Left lung (tissue), 10 donors: ENCODE data around the gene C2CD4C. TPM values are rescaled to one million over a fixed set of nuclear protein-coding genes. Genes with fewer than 3 reads are reported as not detected.
A peak's percentile ranks its signal among the peaks of the same experiment; 100 is the strongest.
"Not testable (repeated sequence)": the region's sequence is repeated elsewhere in the genome, so short reads cannot be mapped to it uniquely, and the experiment has no call there.

Source experiments
- ATAC-seq: fragments of 200-7000 bp; cut with Tn5 transposase; one replicate; pipeline ENCODE4 v1.9.1; 2020; ENCODE audit warnings: moderate library complexity
- DNase-seq, 4 donors: peaks; one replicate each; pipeline ENCODE4 v3.0.0-alpha.2; 2013 to 2020
- H3K27ac ChIP-seq, 2 donors: fragments of 200-600 bp; sonication (generic) in 1 of 2; one replicate each; pipeline versions ENCODE4 v1.5.0 to v1.8.0; 2020 to 2021
- H3K27me3 ChIP-seq, 2 donors: fragments of 200-600 bp; sonication (generic) in 1 of 2; one replicate each; pipeline versions ENCODE4 v1.5.0 to v1.8.0; 2020 to 2021
- H3K36me3 ChIP-seq, 2 donors: fragments of 200-600 bp; sonication (generic) in 1 of 2; one replicate each; pipeline versions ENCODE4 v1.5.0 to v1.8.0; 2020 to 2021
- H3K4me1 ChIP-seq, 2 donors: fragments of 200-600 bp; one replicate each; pipeline ENCODE4 v1.8.0; 2021
- H3K4me3 ChIP-seq, 2 donors: fragments of 200-600 bp; sonication (generic) in 1 of 2; one replicate each; pipeline versions ENCODE4 v1.5.0 to v1.8.0; 2020 to 2021; ENCODE audit warnings: mild to moderate bottlenecking in 1 of 2
- H3K9me3 ChIP-seq, 2 donors: fragments of 200-600 bp; sonication (generic) in 1 of 2; one replicate each; pipeline versions ENCODE4 v1.5.0 to v1.8.0; 2020 to 2021
- intact Hi-C, 2 donors: fragments of 100-400 bp; cut with DNase I; formaldehyde crosslinking; loops; one replicate each; pipeline versions ENCODE4 v1.11.2 to v1.14.2; 2022
- polyA plus RNA-seq, 6 donors: library from polyadenylated mRNA; unstranded; fragments of 120-200 nt; gene quantifications; one replicate each; pipeline ENCODE4 v1.2.1, GENCODE V29; 2013; ENCODE audit not compliant: insufficient read length in 6 of 6
- total RNA-seq, 2 donors: library from RNA; stranded (reverse); fragmentation: NEBNext Ultra II Directional; extraction: Animal tissue kit (Norgen Biotek cat#: 25700); gene quantifications; one replicate each; pipeline ENCODE4 v1.2.1, GENCODE V29; 2021
- TF ChIP-seq, protein P1 (sequence below), 2 donors: fragments of 200-600 bp; sonication (generic) in 1 of 2; IDR thresholded peaks; one replicate each; pipeline versions ENCODE4 v1.5.0 to v1.8.0; 2021; ENCODE audit warnings: antibody characterized with exemption in 2 of 2
- donor health status: DM: no; HTN: yes; CAD: no.
- donor health status: DM: no; HTN: no; CAD: no.

Gene C2CD4C
- total and polyA plus RNA-seq, 8 donors: 0.27 to 2.4 (median 0.86) TPM

DNA sequence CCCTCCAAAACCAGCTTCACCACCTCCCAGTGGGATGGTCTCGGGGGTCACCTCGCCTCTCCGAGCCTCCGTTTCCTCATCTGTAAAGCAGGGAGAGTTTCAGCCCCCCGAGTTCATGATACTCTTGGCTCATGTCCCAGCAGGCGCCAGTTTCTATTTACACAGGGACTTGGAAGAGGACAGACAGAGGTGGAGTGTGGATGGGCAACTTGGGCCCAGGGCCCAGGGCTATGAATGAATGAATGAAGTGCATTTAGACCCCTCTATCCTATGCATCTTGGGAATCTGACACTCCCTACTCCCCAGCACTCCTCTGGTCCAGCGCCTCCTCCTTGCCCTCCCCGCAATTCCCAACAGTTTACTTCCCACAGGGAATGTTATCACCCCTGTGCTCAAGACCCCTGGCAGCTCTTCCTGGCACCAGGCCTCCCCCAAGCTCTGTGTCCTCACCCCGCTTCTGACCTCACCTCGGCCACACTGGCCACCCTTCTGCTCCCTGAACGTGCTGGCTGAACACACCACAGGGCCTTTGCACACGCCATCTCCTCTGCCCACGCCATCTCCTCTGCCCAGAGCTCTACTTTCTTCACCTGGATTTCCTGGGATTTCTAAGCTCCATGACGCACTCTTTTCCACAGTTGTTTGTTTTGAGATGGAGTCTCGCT, 4.9 kb upstream of the C2CD4C start:
- ATAC-seq: no peak
- intact Hi-C loops: no loop called here
- TF ChIP-seq, protein P1, sequence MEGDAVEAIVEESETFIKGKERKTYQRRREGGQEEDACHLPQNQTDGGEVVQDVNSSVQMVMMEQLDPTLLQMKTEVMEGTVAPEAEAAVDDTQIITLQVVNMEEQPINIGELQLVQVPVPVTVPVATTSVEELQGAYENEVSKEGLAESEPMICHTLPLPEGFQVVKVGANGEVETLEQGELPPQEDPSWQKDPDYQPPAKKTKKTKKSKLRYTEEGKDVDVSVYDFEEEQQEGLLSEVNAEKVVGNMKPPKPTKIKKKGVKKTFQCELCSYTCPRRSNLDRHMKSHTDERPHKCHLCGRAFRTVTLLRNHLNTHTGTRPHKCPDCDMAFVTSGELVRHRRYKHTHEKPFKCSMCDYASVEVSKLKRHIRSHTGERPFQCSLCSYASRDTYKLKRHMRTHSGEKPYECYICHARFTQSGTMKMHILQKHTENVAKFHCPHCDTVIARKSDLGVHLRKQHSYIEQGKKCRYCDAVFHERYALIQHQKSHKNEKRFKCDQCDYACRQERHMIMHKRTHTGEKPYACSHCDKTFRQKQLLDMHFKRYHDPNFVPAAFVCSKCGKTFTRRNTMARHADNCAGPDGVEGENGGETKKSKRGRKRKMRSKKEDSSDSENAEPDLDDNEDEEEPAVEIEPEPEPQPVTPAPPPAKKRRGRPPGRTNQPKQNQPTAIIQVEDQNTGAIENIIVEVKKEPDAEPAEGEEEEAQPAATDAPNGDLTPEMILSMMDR (IDR thresholded peaks at IDR 0.05): no peak

GRCh38 chr19:412356-413355, 3.7 kb upstream of the C2CD4C start:
- Histone ChIP-seq H3K4me3 (no peak overlapping the region), H3K4me1 (peaks cover 6 to 16% of the 10 kb centered on the region in 2 donors), H3K27ac (no peak overlapping the region), H3K36me3 (no peaks in the 10 kb centered on the region), H3K27me3 (peaks cover 20 to 55% of the 10 kb centered on the region in 2 donors), H3K9me3 (no peaks in the 10 kb centered on the region)
- TF ChIP-seq, protein P1 (IDR thresholded peaks at IDR 0.05): no peak
- DNase-seq (peak in 1 of 4 donors; percentile 49), ATAC-seq (no peak)
- intact Hi-C loops: no loop called here

More for the DNA sequence above, 4.9 kb upstream of the C2CD4C start:
- DNase-seq: no peak
- Histone ChIP-seq H3K27ac (no peak overlapping the region), H3K4me3 (no peak overlapping the region), H3K27me3 (peaks cover 8 to 42% of the 10 kb centered on the region in 2 donors), H3K9me3 (no peaks in the 10 kb centered on the region), H3K36me3 (no peaks in the 10 kb centered on the region), H3K4me1 (peaks cover 0 to 10% of the 10 kb centered on the region in 2 donors)

GRCh38 chr19:411723-412355, 2.9 kb upstream of the C2CD4C start:
- H3K36me3 ChIP-seq: no peaks in the 10 kb centered on the region
- H3K4me1 ChIP-seq: peaks cover 6 to 16% of the 10 kb centered on the region in 2 donors
- TF ChIP-seq, protein P1 (IDR thresholded peaks at IDR 0.05): no peak
- H3K27me3 ChIP-seq: peaks cover 25 to 63% of the 10 kb centered on the region in 2 donors
- no peak overlapping the region for H3K27ac ChIP-seq
- DNase-seq (peak in 2 of 4 donors; percentile 25 to 62), ATAC-seq (no peak)
- no peak overlapping the region for H3K4me3 ChIP-seq
- intact Hi-C loops: no loop called here
- H3K9me3 ChIP-seq: no peaks in the 10 kb centered on the region

DNA sequence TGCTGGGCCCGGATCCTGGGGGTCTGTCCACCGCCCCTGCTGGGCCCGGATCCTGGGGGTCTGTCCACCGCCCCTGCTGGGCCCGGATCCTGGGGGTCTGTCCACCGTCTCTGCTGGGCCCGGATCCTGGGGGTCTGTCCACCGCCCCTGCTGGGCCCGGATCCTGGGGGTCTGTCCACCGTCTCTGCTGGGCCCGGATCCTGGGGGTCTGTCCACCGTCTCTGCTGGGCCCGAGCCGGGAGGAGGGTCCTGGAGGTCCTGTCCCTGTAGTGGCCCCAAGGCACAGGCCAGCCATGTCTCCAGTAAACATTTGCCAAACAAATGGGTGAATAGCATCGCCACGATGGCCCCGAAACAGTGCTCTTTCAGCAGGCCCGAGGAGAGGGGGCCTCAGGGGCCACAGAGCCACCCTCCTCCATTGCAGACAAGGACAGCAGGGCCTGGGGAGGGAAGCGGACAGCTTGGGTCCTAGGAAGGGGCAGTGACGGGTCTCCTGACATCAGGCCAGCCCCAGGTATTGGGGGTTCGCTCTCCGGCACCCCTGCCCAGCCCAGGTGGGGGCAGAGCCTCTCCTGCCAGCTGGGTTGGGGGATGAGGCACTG, 2.3 kb upstream of the C2CD4C start:
- H3K27ac ChIP-seq, ATAC-seq, H3K36me3 ChIP-seq, H3K4me3 ChIP-seq, intact Hi-C loops, H3K9me3 ChIP-seq: not testable (repeated sequence)
- Histone ChIP-seq H3K4me1 (peaks cover 6 to 16% of the 10 kb centered on the region in 2 donors), H3K27me3 (peaks cover 25 to 69% of the 10 kb centered on the region in 2 donors)
- DNase-seq: peak in 2 of 4 donors; percentile 29 to 46

GRCh38 chr19:410243-410781, 1.4 kb upstream of the C2CD4C start:
- TF ChIP-seq, protein P1 (IDR thresholded peaks at IDR 0.05): no peak
- Histone ChIP-seq H3K36me3 (no peaks in the 10 kb centered on the region), H3K4me1 (peaks cover 6 to 16% of the 10 kb centered on the region in 2 donors), H3K27ac (no peak overlapping the region), H3K9me3 (no peaks in the 10 kb centered on the region), H3K4me3 (no peak overlapping the region), H3K27me3 (peaks cover 25 to 78% of the 10 kb centered on the region in 2 donors)
- DNase-seq (peak in 1 of 4 donors; percentile 58), ATAC-seq (no peak)
- intact Hi-C loops: no loop called here
